H9 (cell line): ENCODE results near the gene TMEM151B. TPM values are rescaled to one million over a fixed set of nuclear protein-coding genes. Genes with fewer than 3 reads are reported as not detected.

ENCODE experiments used
- DNase-seq: peaks from one replicate; pipeline ENCODE4 v3.0.0-alpha.2; 2017
- H2AFZ ChIP-seq: one replicate; pipeline ENCODE4 v1.6.1; 2013; ENCODE audit warnings: mild to moderate bottlenecking, low read length, control low read depth, moderate library complexity
- H2AK5ac ChIP-seq: 2 replicates; pipeline ENCODE4 v1.6.1; 2013; ENCODE audit warnings: low read length, control low read depth, mixed read lengths; ENCODE audit not compliant: insufficient read length
- H2BK120ac ChIP-seq: one replicate; pipeline ENCODE4 v1.6.1; 2013; ENCODE audit warnings: low read depth, mild to moderate bottlenecking, low read length, control low read depth, inconsistent platforms; ENCODE audit not compliant: poor library complexity, severe bottlenecking
- H2BK12ac ChIP-seq: 2 replicates; pipeline ENCODE4 v1.6.1; 2013; ENCODE audit warnings: low read length, control low read depth, mixed read lengths, low read depth; ENCODE audit not compliant: insufficient read length
- H2BK15ac ChIP-seq: 2 replicates; pipeline ENCODE4 v1.6.1; 2013; ENCODE audit warnings: low read depth, low read length, control low read depth
- H2BK20ac ChIP-seq: one replicate; pipeline ENCODE4 v1.6.1; 2013; ENCODE audit warnings: low read depth, mild to moderate bottlenecking, low read length, control low read depth, inconsistent platforms; ENCODE audit not compliant: poor library complexity, severe bottlenecking
- H2BK5ac ChIP-seq: 2 replicates; pipeline ENCODE4 v1.6.1; 2013; ENCODE audit warnings: low read length, control low read depth, mixed read lengths; ENCODE audit not compliant: insufficient read length
- H3K14ac ChIP-seq: 2 replicates; pipeline ENCODE4 v1.6.1; 2013; ENCODE audit warnings: low read length, control low read depth; ENCODE audit not compliant: insufficient read depth
- H3K18ac ChIP-seq: 2 replicates; pipeline ENCODE4 v1.6.1; 2013; ENCODE audit warnings: low read depth, mild to moderate bottlenecking, mixed read lengths, low read length, control low read depth; ENCODE audit not compliant: insufficient read length
- H3K23ac ChIP-seq: 2 replicates; pipeline ENCODE4 v1.6.1; 2013; ENCODE audit warnings: low read length, control low read depth, mixed read lengths, low read depth; ENCODE audit not compliant: insufficient read length
- H3K23me2 ChIP-seq: 2 replicates; pipeline ENCODE4 v1.6.1; 2013; ENCODE audit warnings: low read depth, mild to moderate bottlenecking, mixed read lengths, low read length, control low read depth; ENCODE audit not compliant: insufficient read length, poor library complexity, severe bottlenecking
- H3K27ac ChIP-seq: 2 replicates; pipeline ENCODE4 v1.5.1; 2013; ENCODE audit warnings: low read length, control low read depth, mixed read lengths, low read depth; ENCODE audit not compliant: insufficient read length
- H3K27me3 ChIP-seq: 2 replicates; pipeline ENCODE4 v1.6.1; 2013; ENCODE audit warnings: low read length, control low read depth, inconsistent platforms; ENCODE audit not compliant: insufficient read depth
- H3K4ac ChIP-seq: 2 replicates; pipeline ENCODE4 v1.6.1; 2013; ENCODE audit warnings: low read depth, mild to moderate bottlenecking, control low read depth, inconsistent platforms, low read length, moderate library complexity
- H3K4me1 ChIP-seq: 2 replicates; pipeline ENCODE4 v1.6.1; 2013; ENCODE audit warnings: low read length, control low read depth, inconsistent platforms; ENCODE audit not compliant: insufficient read depth
- H3K4me2 ChIP-seq: 2 replicates; pipeline ENCODE4 v1.6.1; 2013; ENCODE audit warnings: low read length, control low read depth, mixed read lengths; ENCODE audit not compliant: insufficient read length, insufficient read depth
- H3K56ac ChIP-seq: 2 replicates; pipeline ENCODE4 v1.6.1; 2013; ENCODE audit warnings: low read depth, mild to moderate bottlenecking, mixed read lengths, low read length, control low read depth; ENCODE audit not compliant: insufficient read length
- H3K79me1 ChIP-seq: 2 replicates; pipeline ENCODE4 v1.6.1; 2013; ENCODE audit warnings: low read depth, mild to moderate bottlenecking, moderate library complexity, low read length, control low read depth, inconsistent platforms; ENCODE audit not compliant: insufficient read depth, poor library complexity, severe bottlenecking
- H3K79me2 ChIP-seq: 2 replicates; pipeline ENCODE4 v1.6.1; 2013; ENCODE audit warnings: low read length, control low read depth, inconsistent platforms; ENCODE audit not compliant: insufficient read depth
- H3K9ac ChIP-seq: 2 replicates; pipeline ENCODE4 v1.6.1; 2013; ENCODE audit warnings: low read length, control low read depth, mixed read lengths; ENCODE audit not compliant: insufficient read length; ENCODE audit errors: extremely low read depth
- H3K9me3 ChIP-seq: one replicate; pipeline ENCODE4 v1.6.1; 2013; ENCODE audit warnings: low read depth, low read length, inconsistent platforms; ENCODE audit not compliant: control insufficient read depth
- H3T11ph ChIP-seq: one replicate; pipeline ENCODE4 v1.6.1; 2013; ENCODE audit warnings: mild to moderate bottlenecking, low read length, control low read depth, inconsistent platforms
- H4K20me1 ChIP-seq: one replicate; pipeline ENCODE4 v1.6.1; 2013; ENCODE audit not compliant: control insufficient read depth, insufficient read length, insufficient read depth
- H4K5ac ChIP-seq: 2 replicates; pipeline ENCODE4 v1.6.1; 2013; ENCODE audit warnings: low read depth, mild to moderate bottlenecking, mixed read lengths, low read length, control low read depth; ENCODE audit not compliant: insufficient read length
- H4K8ac ChIP-seq: replicated peaks from 2 replicates; pipeline ENCODE4 v1.6.1; 2013; ENCODE audit warnings: low read length, control low read depth, mixed read lengths, low read depth; ENCODE audit not compliant: insufficient read length
- H4K91ac ChIP-seq: 2 replicates; pipeline ENCODE4 v1.6.1; 2013; ENCODE audit warnings: low read depth, mild to moderate bottlenecking, moderate library complexity, mixed read lengths, low read length, control low read depth; ENCODE audit not compliant: insufficient read length
- H3K27ac Mint-ChIP-seq, 3 experiments: 2 replicates in 2 of 3; 3 replicates in 1 of 3; pipeline ENCODE4 v1.8.0; 2020 to 2021; ENCODE audit warnings: mixed read lengths in 3 of 3, mild to moderate bottlenecking in 1 of 3, moderate library complexity in 1 of 3
- H3K27me3 Mint-ChIP-seq: 2 replicates; pipeline ENCODE4 v1.8.0; 2021; ENCODE audit warnings: low read depth, mild to moderate bottlenecking, moderate library complexity, mixed read lengths
- H3K36me3 Mint-ChIP-seq, 3 experiments: 2 replicates in 2 of 3; 3 replicates in 1 of 3; pipeline ENCODE4 v1.8.0; 2020 to 2021; ENCODE audit warnings: low read depth in 3 of 3, mixed read lengths in 3 of 3; ENCODE audit not compliant: insufficient read depth in 1 of 3
- H3K4me1 Mint-ChIP-seq, 2 experiments: 2 replicates each; pipeline ENCODE4 v1.8.0; 2020; ENCODE audit warnings: mixed read lengths in 2 of 2
- H3K4me3 Mint-ChIP-seq, 2 experiments: 2 replicates in 1 of 2; 3 replicates in 1 of 2; pipeline ENCODE4 v1.8.0; 2020 to 2021; ENCODE audit warnings: mild to moderate bottlenecking in 2 of 2, mixed read lengths in 2 of 2, moderate library complexity in 1 of 2
- H3K9me3 Mint-ChIP-seq, 2 experiments: 2 replicates in 1 of 2; 3 replicates in 1 of 2; pipeline ENCODE4 v1.8.0; 2020; ENCODE audit warnings: mild to moderate bottlenecking in 2 of 2, mixed read lengths in 2 of 2, moderate library complexity in 1 of 2
- CTCF ChIP-seq: fragments of 200-600 bp; sonication (generic); conservative IDR thresholded peaks from 3 replicates; pipeline ENCODE4 v1.8.0; 2021; ENCODE audit warnings: antibody characterized with exemption, mild to moderate bottlenecking
- WGBS: extraction: QIAGEN DNeasy Blood & Tissue Kit; methylation state at CpG from one replicate; pipeline ENCODE4 v1.1.7; 2013; ENCODE audit warnings: missing lambda C conversion rate, low lambda C conversion rate, mixed read lengths; ENCODE audit not compliant: insufficient read length; ENCODE audit errors: extremely low coverage; 5-methylcytosine and 5-hydroxymethylcytosine counted together
- total RNA-seq: library from RNA; stranded (reverse); gene quantifications from 2 replicates; pipeline ENCODE4 v1.2.1, GENCODE V29; 2021

TMEM151B gene
- total RNA-seq, 1 experiment from 2014 or later: 2.4 TPM

GRCh38 chr6:44353336-44353735 lies 83.1 kb downstream of the TMEM151B start:
- Mint-ChIP-seq H3K4me1 (peaks cover 11 to 12% of the 10 kb centered on the region in 2 experiments), H3K27ac (no peak overlapping the region), H3K4me3 (no peak overlapping the region), H3K27me3 (peaks cover 5% of the 10 kb centered on the region; the same call in 1 of the 2 replicates), H3K36me3 (no peaks in the 10 kb centered on the region), H3K9me3 (no peaks in the 10 kb centered on the region)
- no peak overlapping the region for H3K56ac ChIP-seq
- H4K20me1 ChIP-seq: no peaks in the 10 kb centered on the region
- no peak overlapping the region for H4K91ac ChIP-seq
- no peaks in the 10 kb centered on the region for H3K27me3 ChIP-seq
- no peak overlapping the region for H2AFZ ChIP-seq
- no peak overlapping the region for H4K8ac ChIP-seq
- no peak overlapping the region for H2AK5ac ChIP-seq
- H3K4me1 ChIP-seq: 0 out of 2 replicates have a peak, but pooled peaks cover 4% of the 10 kb centered on the region
- no peak for DNase-seq
- H2BK20ac ChIP-seq: no peak overlapping the region
- no peak overlapping the region for H2BK5ac ChIP-seq
- H3K79me1 ChIP-seq: no peaks in the 10 kb centered on the region
- H3K79me2 ChIP-seq: no peaks in the 10 kb centered on the region
- no peak overlapping the region for H3K23ac ChIP-seq
- H2BK15ac ChIP-seq: no peak overlapping the region
- H4K5ac ChIP-seq: no peak overlapping the region
- H3K4ac ChIP-seq: no peak overlapping the region
- no peak overlapping the region for H3K9ac ChIP-seq
- H3K27ac ChIP-seq: no peak overlapping the region
- no peak for TF ChIP-seq CTCF
- no peaks in the 10 kb centered on the region for H3K9me3 ChIP-seq
- WGBS: no CpG with 5 or more reads among the region's 2 CpGs
- H3K23me2 ChIP-seq: no peaks in the 10 kb centered on the region
- no peak overlapping the region for H3K14ac ChIP-seq
- H2BK12ac ChIP-seq: no peak overlapping the region
- no peak overlapping the region for H3K4me2 ChIP-seq
- no peak overlapping the region for H2BK120ac ChIP-seq
- no peak overlapping the region for H3K18ac ChIP-seq
- H3T11ph ChIP-seq: no peak overlapping the region
